GM12878 (cell line): ENCODE data around the gene TMPRSS11D. TPM values are rescaled to one million over a fixed set of nuclear protein-coding genes. Genes with fewer than 3 reads are reported as not detected.

Experiments used
- ATAC-seq: fragments of 200-7000 bp; cut with Tn5 transposase; 3 replicates; pipeline ENCODE4 v1.9.1; 2020; ENCODE audit warnings: mild to moderate bottlenecking, moderate library complexity
- BruUV-seq: library from RNA; stranded (reverse); fragments of 400-500 nt; replicated peaks from 2 replicates; lab custom pipeline; 2021; lab: Mats Ljungman, UMichigan
- CTCF ChIA-PET: fragments of 300-600 bp; sonication (Branson Sonifier 250); formaldehyde crosslinking; extraction: SDS; loops from one replicate; lab custom pipeline; 2021; ENCODE audit warnings: inconsistent platforms; lab: Yijun Ruan, JAX
- POLR2A ChIA-PET: fragments of 350-600 bp; formaldehyde crosslinking; extraction: SDS; loops from one replicate; lab custom pipeline; 2021; ENCODE audit warnings: inconsistent platforms; lab: Charles Lee
- RAD21 ChIA-PET: fragments of 300-600 bp; sonication (Branson Sonifier 250); formaldehyde crosslinking; loops from one replicate; lab custom pipeline; 2023; ENCODE audit warnings: antibody characterized with exemption; ENCODE audit not compliant: unreplicated experiment; lab: Charles Lee
- SMC1A ChIA-PET: fragments of 300-600 bp; sonication (Branson Sonifier 250); formaldehyde crosslinking; loops from one replicate; lab custom pipeline; 2023; ENCODE audit not compliant: unreplicated experiment, uncharacterized antibody; lab: Charles Lee
- DNase-seq: peaks from one replicate; pipeline ENCODE4 v3.0.0-alpha.2; 2011; ENCODE audit warnings: low read depth, low spot score
- FAIRE-seq: peaks from 3 replicates; lab custom pipeline; 2011; peaks lifted over from hg19 to GRCh38; lab: Jason Lieb, UNC
- H2AFZ ChIP-seq: 2 replicates; pipeline ENCODE4 v1.6.0; 2011; ENCODE audit warnings: low read depth, low read length, control low read depth; ENCODE audit not compliant: control insufficient read depth
- H3K27ac ChIP-seq: 2 replicates; pipeline ENCODE4 v1.5.1; 2011; ENCODE audit warnings: control low read depth; ENCODE audit not compliant: control insufficient read depth, insufficient read depth
- H3K27me3 ChIP-seq, 2 experiments: replicated peaks in 1 of 2; 2 replicates each; pipeline versions ENCODE4 v1.6.0 to v1.6.1; 2011; ENCODE audit warnings: low read length in 1 of 2; ENCODE audit not compliant: control insufficient read depth in 2 of 2, insufficient read depth in 2 of 2
- H3K36me3 ChIP-seq, 2 experiments: 2 replicates each; pipeline ENCODE4 v1.5.1; 2011; ENCODE audit warnings: low read length in 1 of 2; ENCODE audit not compliant: control insufficient read depth in 2 of 2, insufficient read depth in 2 of 2
- H3K4me1 ChIP-seq: 2 replicates; pipeline ENCODE4 v1.6.1; 2011; ENCODE audit warnings: mild to moderate bottlenecking, low read length, moderate library complexity, mixed read lengths; ENCODE audit not compliant: control insufficient read depth, insufficient read depth
- H3K4me2 ChIP-seq: 2 replicates; pipeline ENCODE4 v1.6.0; 2011; ENCODE audit warnings: control low read depth; ENCODE audit not compliant: control insufficient read depth, insufficient read depth
- H3K4me3 ChIP-seq: fragments of 200-600 bp; sonication (generic); 2 replicates; pipeline ENCODE4 v1.5.1; 2016
- H3K79me2 ChIP-seq: 2 replicates; pipeline ENCODE4 v1.6.0; 2011; ENCODE audit warnings: low read length; ENCODE audit not compliant: control insufficient read depth, insufficient read depth
- H3K9ac ChIP-seq: 2 replicates; pipeline ENCODE4 v1.8.0; 2011; ENCODE audit warnings: low read length, control low read depth, mixed read lengths; ENCODE audit not compliant: control insufficient read depth, insufficient read depth
- H3K9me3 ChIP-seq: replicated peaks from 3 replicates; pipeline ENCODE4 v1.5.1; 2011; ENCODE audit warnings: mild to moderate bottlenecking, low read length; ENCODE audit not compliant: control insufficient read depth, insufficient read depth
- H4K20me1 ChIP-seq: 2 replicates; pipeline ENCODE4 v1.6.0; 2011; ENCODE audit not compliant: control insufficient read depth, insufficient read depth
- BCL11A ChIP-seq: IDR thresholded peaks from 2 replicates; pipeline ENCODE4 v1.6.1; 2011; ENCODE audit warnings: low read depth, low read length
- CREB1 ChIP-seq: IDR thresholded peaks from 2 replicates; pipeline ENCODE4 v1.6.1; 2012; ENCODE audit warnings: low read depth, mild to moderate bottlenecking, inconsistent platforms
- EGR1 ChIP-seq, 2 experiments: IDR thresholded peaks; 1 replicate in 1 of 2; 2 replicates in 1 of 2; pipeline ENCODE4 v1.6.1; 2011 to 2012; ENCODE audit warnings: low read depth in 2 of 2, low read length in 2 of 2, borderline replicate concordance in 1 of 2, mild to moderate bottlenecking in 1 of 2, moderate library complexity in 1 of 2
- FOS ChIP-seq: IDR thresholded peaks from 3 replicates; pipeline ENCODE4 v1.6.1; 2011; ENCODE audit warnings: borderline replicate concordance; ENCODE audit not compliant: insufficient read length; ENCODE audit errors: extremely low read depth
- FOXM1 ChIP-seq: IDR thresholded peaks from 2 replicates; pipeline ENCODE4 v1.6.1; 2012; ENCODE audit warnings: low read depth, mild to moderate bottlenecking, inconsistent platforms, low read length, moderate library complexity
- IKZF1 ChIP-seq: fragments of 450-650 bp; conservative IDR thresholded peaks from 2 replicates; pipeline ENCODE4 v1.6.1; 2017; ENCODE audit warnings: antibody characterized with exemption, mild to moderate bottlenecking
- IKZF2 ChIP-seq, 2 experiments: fragments of 450-650 bp; IDR thresholded peaks; 2 replicates each; pipeline ENCODE4 v1.6.1; 2017; ENCODE audit warnings: mild to moderate bottlenecking in 2 of 2, moderate library complexity in 2 of 2
- JUNB ChIP-seq: IDR thresholded peaks from 2 replicates; pipeline ENCODE4 v1.6.1; 2016; ENCODE audit warnings: antibody characterized with exemption, mild to moderate bottlenecking
- NFIC ChIP-seq: IDR thresholded peaks from 2 replicates; pipeline ENCODE4 v1.6.1; 2012; ENCODE audit warnings: low read depth, mild to moderate bottlenecking, inconsistent platforms, low read length, moderate library complexity
- NFYB ChIP-seq: IDR thresholded peaks from 2 replicates; pipeline ENCODE4 v1.6.1; 2011; ENCODE audit warnings: low read depth, mild to moderate bottlenecking, low read length, improper control_type of control experiment, moderate library complexity; ENCODE audit not compliant: insufficient read depth
- STAT3 ChIP-seq: IDR thresholded peaks from 2 replicates; pipeline ENCODE4 v1.6.1; 2011; ENCODE audit warnings: low read depth, low read length, improper control_type of control experiment
- YY1 ChIP-seq: IDR thresholded peaks from 2 replicates; pipeline ENCODE4 v1.6.1; 2011; ENCODE audit warnings: low read depth, mild to moderate bottlenecking, low read length
- WGBS: methylation state at CpG from one replicate; pipeline ENCODE4 v1.1.6; 2016; ENCODE audit warnings: low lambda C conversion rate; ENCODE audit not compliant: insufficient replicate concordance, insufficient coverage; ENCODE audit errors: missing lambda C conversion rate; 5-methylcytosine and 5-hydroxymethylcytosine counted together
- in situ Hi-C: fragments of 300-500 bp; cut with MboI; formaldehyde crosslinking; loops from 9 replicates; pipeline ENCODE4 v1.14.3; 2018; ENCODE audit warnings: mixed read lengths
- intact Hi-C: fragments of 100-400 bp; cut with micrococcal nuclease; formaldehyde crosslinking; loops from one replicate; pipeline ENCODE4 v1.14.2; 2022; ENCODE audit not compliant: unreplicated experiment
- polyA plus RNA-seq, 11 experiments: library from polyadenylated mRNA; depleted of rRNA in 4 of 11; unstranded in 6 of 11; stranded (reverse) in 5 of 11; fragments of >200 nt; fragmentation: Nextera tagmentation in 4 of 11; fragmentation: Illumina TruSeq in 1 of 11; extraction: Ambion mirVana in 4 of 11; extraction: Trizol in 1 of 11; gene quantifications; 1 replicate in 1 of 11; 2 replicates in 10 of 11; pipeline versions ENCODE4 v1.2.1 to v1.2.3, GENCODE V29; 2011 to 2016; ENCODE audit warnings: inconsistent platforms in 2 of 11, missing spikeins in 2 of 11, low read depth in 1 of 11
- total RNA-seq, 4 experiments: library from RNA; depleted of rRNA in 3 of 4; stranded (reverse); fragments of >200 nt in 3 of 4; fragmentation: Illumina TruSeq in 1 of 4; extraction: Trizol in 1 of 4; gene quantifications; 2 replicates each; pipeline versions ENCODE4 v1.2.1 to v1.2.3, GENCODE V29; 2013 to 2021
- TF ChIP-seq, protein P1 (sequence below), 3 experiments: IDR thresholded peaks in 2 of 3; conservative IDR thresholded peaks in 1 of 3; 2 replicates each; pipeline ENCODE4 v1.5.1; 2011; ENCODE audit warnings: low read depth in 3 of 3, low read length in 3 of 3, mild to moderate bottlenecking in 3 of 3, control low read depth in 2 of 3, moderate library complexity in 2 of 3, inconsistent platforms in 1 of 3, mixed read lengths in 1 of 3; ENCODE audit not compliant: control insufficient read depth in 2 of 3, insufficient read depth in 1 of 3; ENCODE audit errors: extremely low read depth in 1 of 3
- TF ChIP-seq, protein P2 (sequence below): IDR thresholded peaks from 2 replicates; pipeline ENCODE4 v1.6.1; 2011; ENCODE audit warnings: borderline replicate concordance, low read depth, mild to moderate bottlenecking, moderate library complexity, low read length; ENCODE audit not compliant: insufficient read depth, poor library complexity, severe bottlenecking
- TF ChIP-seq, protein P3 (sequence below): IDR thresholded peaks from 2 replicates; pipeline ENCODE4 v1.6.1; 2012; ENCODE audit warnings: low read depth, low read length, improper control_type of control experiment
- TF ChIP-seq, protein P4 (sequence below): fragments of 450-650 bp; IDR thresholded peaks from 2 replicates; pipeline ENCODE4 v1.6.1; 2017; ENCODE audit warnings: low read depth, mild to moderate bottlenecking, moderate library complexity
- TF ChIP-seq, protein P5 (sequence below): fragments of 450-650 bp; IDR thresholded peaks from 2 replicates; pipeline ENCODE4 v1.6.1; 2017; ENCODE audit warnings: mild to moderate bottlenecking

The TMPRSS11D gene
- total and polyA plus RNA-seq, 10 of the 15 experiments (the other 5 are each of a cell fraction or from before 2014, with no cell fraction given): not detected

DNA sequence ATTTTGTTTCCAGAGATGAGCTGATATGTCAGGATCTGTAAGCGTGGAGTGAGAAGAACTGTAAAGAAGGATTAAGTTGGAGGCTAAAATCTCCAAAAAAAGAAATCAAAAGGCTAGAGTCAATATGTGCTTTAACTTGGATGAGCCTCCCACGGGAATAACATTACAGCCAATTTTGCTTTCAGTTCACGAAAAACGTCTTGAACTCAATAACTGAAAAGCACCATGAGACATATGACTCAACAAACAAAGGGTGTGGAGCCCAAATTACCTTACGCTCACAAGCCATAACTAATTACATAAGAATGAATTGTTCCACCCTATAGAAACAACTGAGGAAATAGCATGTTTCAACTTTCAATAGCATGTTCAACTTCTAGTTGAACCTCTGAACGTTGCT, 22.3 kb downstream of the TMPRSS11D start:
- ChIA-PET SMC1A (interaction anchor here (0.9 kb wide), 1 partner anchor 54 kb away, joined by 4 read pairs; no protein-coding TSS in a partner anchor), CTCF (interaction anchor here (1.6 kb wide), 1 partner anchor 50 kb away, joined by 3 read pairs; no protein-coding TSS in a partner anchor), RAD21 (no interaction called here), POLR2A (no interaction called here)
- Histone ChIP-seq H3K4me1 (no peaks in the 10 kb centered on the region), H3K27ac (no peak overlapping the region), H3K27me3 (no peaks in the 10 kb centered on the region), H3K4me2 (no peak overlapping the region), H2AFZ (no peak overlapping the region), H3K9ac (no peak overlapping the region), H3K79me2 (no peaks in the 10 kb centered on the region), H4K20me1 (no peaks in the 10 kb centered on the region), H3K4me3 (no peak overlapping the region), H3K36me3 (no peaks in the 10 kb centered on the region), H3K9me3 (no peaks in the 10 kb centered on the region)
- intact Hi-C loops: no loop called here
- FAIRE-seq (no peak), ATAC-seq (peak; percentile 75), DNase-seq (no peak)
- WGBS: 5% methylated on average over 6 of the region's 6 CpGs
- BruUV-seq: no TSS peak
- in situ Hi-C loops: no loop called here
- TF ChIP-seq, protein P1, sequence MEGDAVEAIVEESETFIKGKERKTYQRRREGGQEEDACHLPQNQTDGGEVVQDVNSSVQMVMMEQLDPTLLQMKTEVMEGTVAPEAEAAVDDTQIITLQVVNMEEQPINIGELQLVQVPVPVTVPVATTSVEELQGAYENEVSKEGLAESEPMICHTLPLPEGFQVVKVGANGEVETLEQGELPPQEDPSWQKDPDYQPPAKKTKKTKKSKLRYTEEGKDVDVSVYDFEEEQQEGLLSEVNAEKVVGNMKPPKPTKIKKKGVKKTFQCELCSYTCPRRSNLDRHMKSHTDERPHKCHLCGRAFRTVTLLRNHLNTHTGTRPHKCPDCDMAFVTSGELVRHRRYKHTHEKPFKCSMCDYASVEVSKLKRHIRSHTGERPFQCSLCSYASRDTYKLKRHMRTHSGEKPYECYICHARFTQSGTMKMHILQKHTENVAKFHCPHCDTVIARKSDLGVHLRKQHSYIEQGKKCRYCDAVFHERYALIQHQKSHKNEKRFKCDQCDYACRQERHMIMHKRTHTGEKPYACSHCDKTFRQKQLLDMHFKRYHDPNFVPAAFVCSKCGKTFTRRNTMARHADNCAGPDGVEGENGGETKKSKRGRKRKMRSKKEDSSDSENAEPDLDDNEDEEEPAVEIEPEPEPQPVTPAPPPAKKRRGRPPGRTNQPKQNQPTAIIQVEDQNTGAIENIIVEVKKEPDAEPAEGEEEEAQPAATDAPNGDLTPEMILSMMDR (IDR thresholded peaks at IDR 0.05 in 2 of 3, conservative IDR thresholded peaks at IDR 0.05 in 1 of 3; ENCODE audit: control insufficient read depth in 2 of 3, extremely low read depth in 1 of 3, insufficient read depth in 1 of 3, low read depth in 3 of 3, low read length in 3 of 3): no peak
- TF ChIP-seq, protein P2, sequence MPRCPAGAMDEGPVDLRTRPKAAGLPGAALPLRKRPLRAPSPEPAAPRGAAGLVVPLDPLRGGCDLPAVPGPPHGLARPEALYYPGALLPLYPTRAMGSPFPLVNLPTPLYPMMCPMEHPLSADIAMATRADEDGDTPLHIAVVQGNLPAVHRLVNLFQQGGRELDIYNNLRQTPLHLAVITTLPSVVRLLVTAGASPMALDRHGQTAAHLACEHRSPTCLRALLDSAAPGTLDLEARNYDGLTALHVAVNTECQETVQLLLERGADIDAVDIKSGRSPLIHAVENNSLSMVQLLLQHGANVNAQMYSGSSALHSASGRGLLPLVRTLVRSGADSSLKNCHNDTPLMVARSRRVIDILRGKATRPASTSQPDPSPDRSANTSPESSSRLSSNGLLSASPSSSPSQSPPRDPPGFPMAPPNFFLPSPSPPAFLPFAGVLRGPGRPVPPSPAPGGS: no peak
- TF ChIP-seq, protein P3, sequence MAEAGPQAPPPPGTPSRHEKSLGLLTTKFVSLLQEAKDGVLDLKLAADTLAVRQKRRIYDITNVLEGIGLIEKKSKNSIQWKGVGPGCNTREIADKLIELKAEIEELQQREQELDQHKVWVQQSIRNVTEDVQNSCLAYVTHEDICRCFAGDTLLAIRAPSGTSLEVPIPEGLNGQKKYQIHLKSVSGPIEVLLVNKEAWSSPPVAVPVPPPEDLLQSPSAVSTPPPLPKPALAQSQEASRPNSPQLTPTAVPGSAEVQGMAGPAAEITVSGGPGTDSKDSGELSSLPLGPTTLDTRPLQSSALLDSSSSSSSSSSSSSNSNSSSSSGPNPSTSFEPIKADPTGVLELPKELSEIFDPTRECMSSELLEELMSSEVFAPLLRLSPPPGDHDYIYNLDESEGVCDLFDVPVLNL: no peak
- TF ChIP-seq FOXM1: no peak
- peak; percentile 35 to 45; a peak in 2 of 4 replicates for TF ChIP-seq IKZF2 (IDR thresholded peaks at IDR 0.05)
- TF ChIP-seq FOS: no peak
- TF ChIP-seq, protein P4, sequence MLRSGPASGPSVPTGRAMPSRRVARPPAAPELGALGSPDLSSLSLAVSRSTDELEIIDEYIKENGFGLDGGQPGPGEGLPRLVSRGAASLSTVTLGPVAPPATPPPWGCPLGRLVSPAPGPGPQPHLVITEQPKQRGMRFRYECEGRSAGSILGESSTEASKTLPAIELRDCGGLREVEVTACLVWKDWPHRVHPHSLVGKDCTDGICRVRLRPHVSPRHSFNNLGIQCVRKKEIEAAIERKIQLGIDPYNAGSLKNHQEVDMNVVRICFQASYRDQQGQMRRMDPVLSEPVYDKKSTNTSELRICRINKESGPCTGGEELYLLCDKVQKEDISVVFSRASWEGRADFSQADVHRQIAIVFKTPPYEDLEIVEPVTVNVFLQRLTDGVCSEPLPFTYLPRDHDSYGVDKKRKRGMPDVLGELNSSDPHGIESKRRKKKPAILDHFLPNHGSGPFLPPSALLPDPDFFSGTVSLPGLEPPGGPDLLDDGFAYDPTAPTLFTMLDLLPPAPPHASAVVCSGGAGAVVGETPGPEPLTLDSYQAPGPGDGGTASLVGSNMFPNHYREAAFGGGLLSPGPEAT: peak; percentile 52
- TF ChIP-seq CREB1: no peak
- TF ChIP-seq IKZF1: no peak
- no peak for TF ChIP-seq YY1
- TF ChIP-seq, protein P5, sequence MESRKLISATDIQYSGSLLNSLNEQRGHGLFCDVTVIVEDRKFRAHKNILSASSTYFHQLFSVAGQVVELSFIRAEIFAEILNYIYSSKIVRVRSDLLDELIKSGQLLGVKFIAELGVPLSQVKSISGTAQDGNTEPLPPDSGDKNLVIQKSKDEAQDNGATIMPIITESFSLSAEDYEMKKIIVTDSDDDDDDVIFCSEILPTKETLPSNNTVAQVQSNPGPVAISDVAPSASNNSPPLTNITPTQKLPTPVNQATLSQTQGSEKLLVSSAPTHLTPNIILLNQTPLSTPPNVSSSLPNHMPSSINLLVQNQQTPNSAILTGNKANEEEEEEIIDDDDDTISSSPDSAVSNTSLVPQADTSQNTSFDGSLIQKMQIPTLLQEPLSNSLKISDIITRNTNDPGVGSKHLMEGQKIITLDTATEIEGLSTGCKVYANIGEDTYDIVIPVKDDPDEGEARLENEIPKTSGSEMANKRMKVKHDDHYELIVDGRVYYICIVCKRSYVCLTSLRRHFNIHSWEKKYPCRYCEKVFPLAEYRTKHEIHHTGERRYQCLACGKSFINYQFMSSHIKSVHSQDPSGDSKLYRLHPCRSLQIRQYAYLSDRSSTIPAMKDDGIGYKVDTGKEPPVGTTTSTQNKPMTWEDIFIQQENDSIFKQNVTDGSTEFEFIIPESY: no peak
- TF ChIP-seq BCL11A: 0 out of 2 replicates have a peak, but pooled peaks have one; percentile 12
- TF ChIP-seq EGR1 (IDR thresholded peaks at IDR 0.05; ENCODE audit: borderline replicate concordance in 1 of 2, low read depth in 2 of 2, low read length in 2 of 2): no peak
- peak; percentile 37; the same call in 1 of the 2 replicates for TF ChIP-seq JUNB
- no peak for TF ChIP-seq STAT3
- no peak for TF ChIP-seq NFYB
- no peak for TF ChIP-seq NFIC
